ENCODE results near the gene DTX3. TPM values are rescaled to one million over a fixed set of nuclear protein-coding genes. Genes with fewer than 3 reads are reported as not detected.
"Not testable (repeated sequence)": the region's sequence is repeated elsewhere in the genome, so short reads cannot be mapped to it uniquely, and the experiment has no call there.

Gene DTX3
- total RNA-seq, 1 experiment from 2014 or later: 57.0 TPM

DNA sequence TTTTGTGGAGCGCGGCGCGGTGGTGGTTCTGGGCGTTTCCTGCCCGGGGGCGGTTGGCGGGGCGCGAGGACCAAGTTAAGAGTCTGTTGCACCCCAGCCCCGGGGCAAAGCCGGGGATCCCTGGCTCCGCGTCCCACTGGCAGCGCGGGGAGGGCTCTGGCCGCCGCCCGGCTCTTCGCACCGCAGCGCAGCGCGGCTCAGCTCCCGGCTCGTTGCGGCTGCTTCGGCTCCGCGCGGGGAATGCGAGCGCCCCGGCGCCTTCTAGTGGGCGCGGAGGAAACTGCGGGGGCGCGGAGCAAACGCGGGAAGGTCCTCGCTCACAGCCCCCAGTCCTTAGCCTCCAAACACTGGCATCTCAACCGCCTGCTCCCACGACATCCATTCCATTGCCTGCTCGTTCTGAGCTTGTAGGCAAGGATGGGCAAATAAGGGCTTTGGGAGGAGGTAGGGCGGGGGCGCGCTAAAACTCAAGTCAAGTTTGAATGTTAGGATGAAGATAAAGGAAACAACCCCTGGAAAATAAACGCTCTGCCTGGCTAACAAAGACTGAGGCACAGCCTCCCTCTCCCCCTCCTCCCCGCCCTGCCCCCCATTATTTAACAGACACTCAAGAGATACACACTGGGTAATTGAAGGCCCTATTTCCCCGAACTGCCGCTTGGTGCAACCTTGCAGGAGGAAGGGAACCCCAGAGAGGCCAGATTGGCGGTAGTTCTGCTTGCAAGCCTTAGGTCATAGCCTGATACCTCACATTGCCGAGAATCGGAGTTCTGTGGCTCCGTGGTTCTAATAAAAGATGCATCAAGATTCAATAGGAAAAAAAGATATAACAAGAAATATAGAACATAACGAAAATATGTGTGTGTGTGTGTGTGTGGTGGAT is 28.6 kb downstream of the DTX3 start, which contains the start of gene B4GALNT1 (continued):
- TF ChIP-seq, protein P1, sequence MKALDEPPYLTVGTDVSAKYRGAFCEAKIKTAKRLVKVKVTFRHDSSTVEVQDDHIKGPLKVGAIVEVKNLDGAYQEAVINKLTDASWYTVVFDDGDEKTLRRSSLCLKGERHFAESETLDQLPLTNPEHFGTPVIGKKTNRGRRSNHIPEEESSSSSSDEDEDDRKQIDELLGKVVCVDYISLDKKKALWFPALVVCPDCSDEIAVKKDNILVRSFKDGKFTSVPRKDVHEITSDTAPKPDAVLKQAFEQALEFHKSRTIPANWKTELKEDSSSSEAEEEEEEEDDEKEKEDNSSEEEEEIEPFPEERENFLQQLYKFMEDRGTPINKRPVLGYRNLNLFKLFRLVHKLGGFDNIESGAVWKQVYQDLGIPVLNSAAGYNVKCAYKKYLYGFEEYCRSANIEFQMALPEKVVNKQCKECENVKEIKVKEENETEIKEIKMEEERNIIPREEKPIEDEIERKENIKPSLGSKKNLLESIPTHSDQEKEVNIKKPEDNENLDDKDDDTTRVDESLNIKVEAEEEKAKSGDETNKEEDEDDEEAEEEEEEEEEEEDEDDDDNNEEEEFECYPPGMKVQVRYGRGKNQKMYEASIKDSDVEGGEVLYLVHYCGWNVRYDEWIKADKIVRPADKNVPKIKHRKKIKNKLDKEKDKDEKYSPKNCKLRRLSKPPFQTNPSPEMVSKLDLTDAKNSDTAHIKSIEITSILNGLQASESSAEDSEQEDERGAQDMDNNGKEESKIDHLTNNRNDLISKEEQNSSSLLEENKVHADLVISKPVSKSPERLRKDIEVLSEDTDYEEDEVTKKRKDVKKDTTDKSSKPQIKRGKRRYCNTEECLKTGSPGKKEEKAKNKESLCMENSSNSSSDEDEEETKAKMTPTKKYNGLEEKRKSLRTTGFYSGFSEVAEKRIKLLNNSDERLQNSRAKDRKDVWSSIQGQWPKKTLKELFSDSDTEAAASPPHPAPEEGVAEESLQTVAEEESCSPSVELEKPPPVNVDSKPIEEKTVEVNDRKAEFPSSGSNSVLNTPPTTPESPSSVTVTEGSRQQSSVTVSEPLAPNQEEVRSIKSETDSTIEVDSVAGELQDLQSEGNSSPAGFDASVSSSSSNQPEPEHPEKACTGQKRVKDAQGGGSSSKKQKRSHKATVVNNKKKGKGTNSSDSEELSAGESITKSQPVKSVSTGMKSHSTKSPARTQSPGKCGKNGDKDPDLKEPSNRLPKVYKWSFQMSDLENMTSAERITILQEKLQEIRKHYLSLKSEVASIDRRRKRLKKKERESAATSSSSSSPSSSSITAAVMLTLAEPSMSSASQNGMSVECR (CRISPR knock-in tag; IDR thresholded peaks at IDR 0.05; ENCODE audit: borderline replicate concordance): peak; percentile 59; the same call in 1 of the 2 replicates
- TF ChIP-seq, protein P2, sequence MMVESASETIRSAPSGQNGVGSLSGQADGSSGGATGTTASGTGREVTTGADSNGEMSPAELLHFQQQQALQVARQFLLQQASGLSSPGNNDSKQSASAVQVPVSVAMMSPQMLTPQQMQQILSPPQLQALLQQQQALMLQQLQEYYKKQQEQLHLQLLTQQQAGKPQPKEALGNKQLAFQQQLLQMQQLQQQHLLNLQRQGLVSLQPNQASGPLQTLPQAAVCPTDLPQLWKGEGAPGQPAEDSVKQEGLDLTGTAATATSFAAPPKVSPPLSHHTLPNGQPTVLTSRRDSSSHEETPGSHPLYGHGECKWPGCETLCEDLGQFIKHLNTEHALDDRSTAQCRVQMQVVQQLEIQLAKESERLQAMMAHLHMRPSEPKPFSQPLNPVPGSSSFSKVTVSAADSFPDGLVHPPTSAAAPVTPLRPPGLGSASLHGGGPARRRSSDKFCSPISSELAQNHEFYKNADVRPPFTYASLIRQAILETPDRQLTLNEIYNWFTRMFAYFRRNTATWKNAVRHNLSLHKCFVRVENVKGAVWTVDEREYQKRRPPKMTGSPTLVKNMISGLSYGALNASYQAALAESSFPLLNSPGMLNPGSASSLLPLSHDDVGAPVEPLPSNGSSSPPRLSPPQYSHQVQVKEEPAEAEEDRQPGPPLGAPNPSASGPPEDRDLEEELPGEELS (CRISPR knock-in tag; IDR thresholded peaks at IDR 0.05): peak; percentile 59; the same call in 1 of the 2 replicates
- TF ChIP-seq ZNF396 (CRISPR knock-in tag; IDR thresholded peaks at IDR 0.05; ENCODE audit: borderline replicate concordance) (no peak), NR2C2 (CRISPR knock-in tag; IDR thresholded peaks at IDR 0.05) (no peak), EMX1 (CRISPR knock-in tag; IDR thresholded peaks at IDR 0.05) (no peak)
- TF ChIP-seq, protein P3, sequence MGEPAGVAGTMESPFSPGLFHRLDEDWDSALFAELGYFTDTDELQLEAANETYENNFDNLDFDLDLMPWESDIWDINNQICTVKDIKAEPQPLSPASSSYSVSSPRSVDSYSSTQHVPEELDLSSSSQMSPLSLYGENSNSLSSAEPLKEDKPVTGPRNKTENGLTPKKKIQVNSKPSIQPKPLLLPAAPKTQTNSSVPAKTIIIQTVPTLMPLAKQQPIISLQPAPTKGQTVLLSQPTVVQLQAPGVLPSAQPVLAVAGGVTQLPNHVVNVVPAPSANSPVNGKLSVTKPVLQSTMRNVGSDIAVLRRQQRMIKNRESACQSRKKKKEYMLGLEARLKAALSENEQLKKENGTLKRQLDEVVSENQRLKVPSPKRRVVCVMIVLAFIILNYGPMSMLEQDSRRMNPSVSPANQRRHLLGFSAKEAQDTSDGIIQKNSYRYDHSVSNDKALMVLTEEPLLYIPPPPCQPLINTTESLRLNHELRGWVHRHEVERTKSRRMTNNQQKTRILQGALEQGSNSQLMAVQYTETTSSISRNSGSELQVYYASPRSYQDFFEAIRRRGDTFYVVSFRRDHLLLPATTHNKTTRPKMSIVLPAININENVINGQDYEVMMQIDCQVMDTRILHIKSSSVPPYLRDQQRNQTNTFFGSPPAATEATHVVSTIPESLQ (CRISPR knock-in tag; IDR thresholded peaks at IDR 0.05): no peak
- TF ChIP-seq, protein P4, sequence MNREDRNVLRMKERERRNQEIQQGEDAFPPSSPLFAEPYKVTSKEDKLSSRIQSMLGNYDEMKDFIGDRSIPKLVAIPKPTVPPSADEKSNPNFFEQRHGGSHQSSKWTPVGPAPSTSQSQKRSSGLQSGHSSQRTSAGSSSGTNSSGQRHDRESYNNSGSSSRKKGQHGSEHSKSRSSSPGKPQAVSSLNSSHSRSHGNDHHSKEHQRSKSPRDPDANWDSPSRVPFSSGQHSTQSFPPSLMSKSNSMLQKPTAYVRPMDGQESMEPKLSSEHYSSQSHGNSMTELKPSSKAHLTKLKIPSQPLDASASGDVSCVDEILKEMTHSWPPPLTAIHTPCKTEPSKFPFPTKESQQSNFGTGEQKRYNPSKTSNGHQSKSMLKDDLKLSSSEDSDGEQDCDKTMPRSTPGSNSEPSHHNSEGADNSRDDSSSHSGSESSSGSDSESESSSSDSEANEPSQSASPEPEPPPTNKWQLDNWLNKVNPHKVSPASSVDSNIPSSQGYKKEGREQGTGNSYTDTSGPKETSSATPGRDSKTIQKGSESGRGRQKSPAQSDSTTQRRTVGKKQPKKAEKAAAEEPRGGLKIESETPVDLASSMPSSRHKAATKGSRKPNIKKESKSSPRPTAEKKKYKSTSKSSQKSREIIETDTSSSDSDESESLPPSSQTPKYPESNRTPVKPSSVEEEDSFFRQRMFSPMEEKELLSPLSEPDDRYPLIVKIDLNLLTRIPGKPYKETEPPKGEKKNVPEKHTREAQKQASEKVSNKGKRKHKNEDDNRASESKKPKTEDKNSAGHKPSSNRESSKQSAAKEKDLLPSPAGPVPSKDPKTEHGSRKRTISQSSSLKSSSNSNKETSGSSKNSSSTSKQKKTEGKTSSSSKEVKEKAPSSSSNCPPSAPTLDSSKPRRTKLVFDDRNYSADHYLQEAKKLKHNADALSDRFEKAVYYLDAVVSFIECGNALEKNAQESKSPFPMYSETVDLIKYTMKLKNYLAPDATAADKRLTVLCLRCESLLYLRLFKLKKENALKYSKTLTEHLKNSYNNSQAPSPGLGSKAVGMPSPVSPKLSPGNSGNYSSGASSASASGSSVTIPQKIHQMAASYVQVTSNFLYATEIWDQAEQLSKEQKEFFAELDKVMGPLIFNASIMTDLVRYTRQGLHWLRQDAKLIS (CRISPR knock-in tag; IDR thresholded peaks at IDR 0.05; ENCODE audit: borderline replicate concordance): no peak

DNA sequence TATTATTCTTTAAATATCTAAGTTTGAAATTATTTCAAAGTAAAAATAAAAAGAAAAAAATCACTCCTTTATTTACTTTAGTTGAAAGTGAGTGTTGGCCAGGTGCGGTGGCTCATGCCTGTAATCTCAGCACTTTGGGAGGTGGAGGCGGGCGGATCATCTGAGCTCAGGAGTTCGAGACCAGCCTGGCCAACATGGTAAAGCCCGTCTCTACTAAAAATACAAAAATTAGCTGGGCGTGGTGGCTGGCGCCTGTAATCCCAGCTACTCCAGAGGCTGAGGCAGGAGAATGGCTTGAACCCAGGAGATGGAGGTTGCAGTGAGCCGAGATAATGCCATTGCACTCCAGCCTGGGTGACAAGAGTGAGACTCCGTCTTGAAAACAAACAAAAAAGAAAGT is 32.1 kb downstream of the DTX3 start:
- H3K36me3 Mint-ChIP-seq; POLR2A ChIA-PET; ATAC-seq; DNase-seq (ENCODE audit: low spot score); H3K27ac Mint-ChIP-seq; H3K4me3 Mint-ChIP-seq: not testable (repeated sequence)
- CTCF ChIA-PET: interaction anchor here (1.8 to 2.9 kb wide), 2 partner anchors 23 to 54 kb away, joined by 6 to 13 read pairs; no protein-coding TSS in a partner anchor
- Mint-ChIP-seq H3K4me1 (peaks cover 12% of the 10 kb centered on the region), H3K9me3 (peaks cover 10% of the 10 kb centered on the region), H3K27me3 (ENCODE audit: low read depth) (peaks cover 66% of the 10 kb centered on the region)

DNA sequence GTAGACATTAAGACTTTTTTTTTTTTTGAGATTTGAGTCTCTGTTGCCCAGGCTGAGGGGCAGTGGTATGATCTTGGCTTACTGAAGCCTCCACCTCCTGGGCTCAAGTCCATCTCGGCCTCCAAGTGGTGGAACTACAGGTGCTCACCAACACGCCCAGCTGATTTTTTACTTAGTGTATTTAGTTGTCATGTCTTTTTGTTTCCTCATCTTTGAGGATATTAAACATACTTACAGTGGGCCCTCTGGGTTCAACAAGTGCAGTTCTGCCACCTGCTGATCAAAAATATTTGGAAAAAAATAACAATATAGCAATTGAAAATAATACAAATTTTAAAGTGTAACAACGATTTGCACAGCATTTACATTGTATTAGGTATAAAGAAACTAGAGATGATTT is 32.7 kb downstream of the DTX3 start:
- peaks cover 16% of the 10 kb centered on the region for H3K9me3 Mint-ChIP-seq
- DNase-seq (ENCODE audit: low spot score) (no peak), ATAC-seq (no peak)
- ChIA-PET POLR2A (interaction anchor here (0.7 kb wide), 1 partner anchor 638 kb away, joined by 3 read pairs; no protein-coding TSS in a partner anchor), CTCF (interaction anchor here (1.8 to 2.9 kb wide), 2 partner anchors 23 to 54 kb away, joined by 6 to 13 read pairs; no protein-coding TSS in a partner anchor)
- no peak overlapping the region for H3K4me3 Mint-ChIP-seq
- H3K27ac Mint-ChIP-seq: no peak overlapping the region
- peaks cover 6% of the 10 kb centered on the region for H3K36me3 Mint-ChIP-seq
- H3K27me3 Mint-ChIP-seq (ENCODE audit: low read depth): peaks cover 63% of the 10 kb centered on the region
- peaks cover 17% of the 10 kb centered on the region for H3K4me1 Mint-ChIP-seq
- no peak for TF ChIP-seq CBFB (CRISPR knock-in tag; IDR thresholded peaks at IDR 0.05; ENCODE audit: low read depth)
- no peak for TF ChIP-seq SMAD3 (CRISPR knock-in tag; IDR thresholded peaks at IDR 0.05; ENCODE audit: borderline replicate concordance)
- no peak for TF ChIP-seq CREM (CRISPR knock-in tag; IDR thresholded peaks at IDR 0.05)
- no peak for TF ChIP-seq TEAD1 (CRISPR knock-in tag; IDR thresholded peaks at IDR 0.05)
- TF ChIP-seq, protein P5, sequence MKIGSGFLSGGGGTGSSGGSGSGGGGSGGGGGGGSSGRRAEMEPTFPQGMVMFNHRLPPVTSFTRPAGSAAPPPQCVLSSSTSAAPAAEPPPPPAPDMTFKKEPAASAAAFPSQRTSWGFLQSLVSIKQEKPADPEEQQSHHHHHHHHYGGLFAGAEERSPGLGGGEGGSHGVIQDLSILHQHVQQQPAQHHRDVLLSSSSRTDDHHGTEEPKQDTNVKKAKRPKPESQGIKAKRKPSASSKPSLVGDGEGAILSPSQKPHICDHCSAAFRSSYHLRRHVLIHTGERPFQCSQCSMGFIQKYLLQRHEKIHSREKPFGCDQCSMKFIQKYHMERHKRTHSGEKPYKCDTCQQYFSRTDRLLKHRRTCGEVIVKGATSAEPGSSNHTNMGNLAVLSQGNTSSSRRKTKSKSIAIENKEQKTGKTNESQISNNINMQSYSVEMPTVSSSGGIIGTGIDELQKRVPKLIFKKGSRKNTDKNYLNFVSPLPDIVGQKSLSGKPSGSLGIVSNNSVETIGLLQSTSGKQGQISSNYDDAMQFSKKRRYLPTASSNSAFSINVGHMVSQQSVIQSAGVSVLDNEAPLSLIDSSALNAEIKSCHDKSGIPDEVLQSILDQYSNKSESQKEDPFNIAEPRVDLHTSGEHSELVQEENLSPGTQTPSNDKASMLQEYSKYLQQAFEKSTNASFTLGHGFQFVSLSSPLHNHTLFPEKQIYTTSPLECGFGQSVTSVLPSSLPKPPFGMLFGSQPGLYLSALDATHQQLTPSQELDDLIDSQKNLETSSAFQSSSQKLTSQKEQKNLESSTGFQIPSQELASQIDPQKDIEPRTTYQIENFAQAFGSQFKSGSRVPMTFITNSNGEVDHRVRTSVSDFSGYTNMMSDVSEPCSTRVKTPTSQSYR (CRISPR knock-in tag; IDR thresholded peaks at IDR 0.05): no peak
- TF ChIP-seq, protein P2 (CRISPR knock-in tag; IDR thresholded peaks at IDR 0.05): no peak
- no peak for TF ChIP-seq TP53 (CRISPR knock-in tag; IDR thresholded peaks at IDR 0.05)
